GM18870 (cell line): ENCODE results near the gene SCYL1.

Experiments
- ATAC-seq: cut with Tn5 transposase; IDR thresholded peaks from one replicate; pipeline ENCODE4 v1.9.1; 2021; ENCODE audit warnings: moderate library complexity; ENCODE audit not compliant: unreplicated experiment

SCYL1 gene

DNA sequence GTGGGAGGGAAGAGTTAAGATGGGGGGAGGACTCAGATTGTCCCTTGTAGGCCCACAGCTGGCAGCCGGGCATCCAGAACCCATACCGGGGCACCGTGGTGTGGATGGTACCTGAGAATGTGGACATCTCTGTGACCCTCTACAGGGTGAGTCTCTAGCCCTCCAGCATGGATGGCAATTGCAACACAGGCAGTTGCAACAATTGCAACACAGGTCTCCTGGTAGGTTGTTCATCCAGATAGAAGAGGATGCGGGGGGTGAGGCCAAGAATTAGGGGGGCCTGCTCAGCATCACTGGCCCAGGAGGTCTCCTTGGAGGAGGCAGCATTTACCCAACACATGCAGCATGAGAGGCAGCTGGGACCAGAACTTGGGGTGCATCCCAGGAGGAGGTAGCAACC is 54.4 kb downstream of the SCYL1 start:
- ATAC-seq = no peak

DNA sequence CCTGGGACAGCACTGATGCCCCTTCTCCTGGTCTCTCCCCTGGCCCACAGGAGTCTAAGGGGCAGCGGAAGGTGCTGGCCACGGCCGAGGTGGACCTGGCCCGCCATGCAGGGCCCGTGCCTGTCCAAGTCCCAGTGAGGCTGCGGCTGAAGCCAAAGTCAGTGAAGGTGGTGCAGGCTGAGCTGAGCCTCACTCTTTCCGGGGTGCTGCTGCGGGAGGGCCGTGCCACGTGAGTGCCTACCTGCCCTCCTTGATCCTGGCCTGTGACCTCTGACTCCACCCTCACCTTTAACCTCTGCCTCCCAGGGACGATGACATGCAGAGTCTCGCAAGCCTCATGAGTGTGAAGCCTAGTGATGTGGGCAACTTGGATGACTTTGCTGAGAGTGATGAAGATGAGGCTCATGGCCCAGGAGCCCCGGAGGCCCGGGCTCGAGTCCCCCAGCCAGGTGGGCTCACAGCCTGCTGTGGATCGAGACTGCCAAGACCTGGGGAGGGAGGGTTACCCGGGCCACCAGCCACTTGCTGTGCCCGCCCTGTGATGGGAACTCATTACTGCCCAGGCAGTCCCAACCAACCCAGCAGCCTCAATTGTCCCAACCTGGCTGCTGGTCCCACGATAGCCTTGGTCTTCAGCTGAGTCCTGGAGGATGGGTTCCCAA is 55.3 kb downstream of the SCYL1 start:
- no peak for ATAC-seq

- no peak for ATAC-seq
Observed at GRCh38 chr11:65580756-65581155, 55.9 kb downstream of the SCYL1 start.

GRCh38 chr11:65581928-65582327 is 57.0 kb downstream of the SCYL1 start:
- no peak for ATAC-seq

DNA sequence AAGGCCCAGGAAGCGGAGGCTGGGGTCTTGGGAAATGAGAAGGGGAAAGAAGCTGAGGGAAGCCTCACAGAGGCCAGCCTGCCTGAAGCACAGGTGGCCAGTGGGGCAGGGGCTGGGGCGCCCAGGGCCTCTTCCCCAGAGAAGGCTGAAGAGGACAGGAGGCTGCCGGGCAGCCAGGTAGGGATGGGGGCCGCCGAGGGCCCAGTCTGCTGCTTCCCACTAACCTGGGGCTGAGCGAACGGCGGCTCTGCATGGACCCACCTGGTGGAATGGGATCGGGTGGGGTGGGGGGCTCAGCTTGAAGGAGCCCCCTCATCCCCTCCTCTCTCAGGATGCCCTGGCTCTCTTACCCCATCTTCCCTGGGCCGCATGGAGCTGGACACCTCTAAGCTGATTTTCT is 58.7 kb downstream of the SCYL1 start:
- no peak for ATAC-seq

DNA sequence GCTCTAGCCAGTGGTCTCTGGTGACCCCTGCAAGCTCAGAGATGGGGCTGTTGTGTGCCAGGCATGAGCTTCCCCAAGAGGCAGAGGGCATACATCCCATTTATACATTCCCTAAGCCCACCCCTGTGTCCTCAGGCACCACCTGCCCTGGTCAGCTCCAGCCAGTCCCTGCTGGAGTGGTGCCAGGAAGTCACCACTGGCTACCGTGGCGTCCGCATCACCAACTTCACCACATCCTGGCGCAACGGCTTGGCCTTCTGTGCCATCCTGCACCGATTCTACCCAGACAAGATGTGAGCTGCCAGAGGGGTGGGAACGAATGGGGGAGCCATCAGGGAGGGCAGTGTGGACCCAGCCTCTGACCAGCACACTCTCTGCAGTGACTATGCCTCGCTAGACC is 59.2 kb downstream of the SCYL1 start:
- ATAC-seq = no peak

- ATAC-seq = no peak
Observed at GRCh38 chr11:65584723-65585171, 59.9 kb downstream of the SCYL1 start.

DNA sequence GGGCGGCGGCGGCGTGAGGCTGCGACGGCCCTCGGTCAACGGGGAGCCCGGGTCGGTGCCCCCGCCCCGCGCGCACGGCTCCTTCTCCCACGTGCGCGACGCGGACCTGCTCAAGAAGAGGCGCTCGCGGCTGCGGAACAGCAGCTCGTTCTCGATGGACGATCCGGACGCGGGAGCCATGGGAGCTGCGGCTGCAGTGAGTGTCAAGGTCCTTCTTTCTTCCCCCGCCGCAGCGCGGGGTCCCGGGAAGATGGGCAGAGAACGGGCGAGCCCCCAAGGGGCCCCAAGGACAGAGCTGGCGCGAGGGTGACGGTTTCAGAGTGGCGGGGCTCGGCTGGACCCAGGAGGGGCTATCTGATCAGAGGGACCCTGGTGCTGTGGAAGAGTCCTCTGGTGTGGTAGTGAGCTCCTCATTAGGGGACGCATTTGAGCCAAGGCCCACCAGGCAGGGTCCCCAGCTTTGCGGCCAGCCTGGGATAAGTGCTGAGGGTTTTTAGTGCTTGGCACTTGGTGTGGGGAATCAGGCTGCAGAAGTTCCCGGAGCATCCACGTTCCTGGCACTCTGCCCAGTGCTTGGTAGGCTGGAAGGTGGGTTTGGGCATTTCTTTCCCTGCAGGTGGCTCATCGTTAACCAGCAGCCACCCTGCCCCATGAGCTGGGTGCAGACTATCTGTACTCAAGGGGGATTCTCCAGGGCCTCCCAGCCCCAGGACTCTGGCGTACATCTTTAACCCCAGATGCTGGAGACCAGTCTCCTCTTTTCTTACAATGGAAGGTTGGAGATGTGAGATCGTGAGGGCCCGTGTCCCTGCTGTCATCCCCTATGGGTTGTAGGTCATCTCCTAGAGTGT is 60.7 kb downstream of the SCYL1 start:
- ATAC-seq = no peak

GRCh38 chr11:65586247-65586630 is 61.4 kb downstream of the SCYL1 start:
- no peak for ATAC-seq

DNA sequence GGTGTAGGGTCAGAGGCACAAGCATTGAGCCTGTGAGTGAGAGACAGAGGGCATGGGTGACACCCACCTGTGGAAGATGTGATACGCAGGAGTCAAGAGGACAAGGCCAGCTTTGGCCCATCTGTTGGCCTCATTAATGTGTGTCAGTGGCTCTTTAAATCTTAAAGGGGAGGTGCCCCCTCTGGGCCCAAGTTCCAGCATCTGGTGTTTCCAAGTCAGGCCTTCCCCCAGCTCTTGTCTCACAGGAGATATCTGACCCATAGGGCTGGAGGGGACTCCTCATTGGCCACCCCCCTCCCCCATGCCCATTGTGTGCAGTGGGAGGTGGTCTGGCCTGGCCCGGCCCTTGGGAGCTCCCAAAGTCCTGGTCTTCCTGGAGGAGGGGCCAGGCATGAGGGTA is 61.8 kb downstream of the SCYL1 start:
- ATAC-seq = no peak
